HepG2 (cell line): ENCODE measurements around the gene AFAP1L2. TPM values are rescaled to one million over a fixed set of nuclear protein-coding genes. Genes with fewer than 3 reads are reported as not detected.

ENCODE experiments used
- ATAC-seq: fragments of 200-7000 bp; cut with Tn5 transposase; 3 replicates; pipeline ENCODE4 v1.9.1; 2020; ENCODE audit warnings: mild to moderate bottlenecking, moderate library complexity
- BruUV-seq: library from RNA; stranded (reverse); fragments of 400-500 nt; replicated peaks from 2 replicates; lab custom pipeline; 2021; lab: Mats Ljungman, UMichigan
- CTCF ChIA-PET: fragments of 300-600 bp; formaldehyde crosslinking; extraction: SDS; loops from one replicate; lab custom pipeline; 2021; ENCODE audit warnings: low total read pairs, inconsistent platforms, low intra/inter-chr PET ratio; lab: Yijun Ruan, JAX
- POLR2A ChIA-PET: fragments of 350-600 bp; sonication (Branson Sonifier 250); formaldehyde crosslinking; loops from one replicate; lab custom pipeline; 2020; ENCODE audit warnings: antibody characterized with exemption, inconsistent platforms; lab: Yijun Ruan, JAX
- DNase-seq: peaks from one replicate; pipeline ENCODE4 v3.0.0-alpha.2; 2015; ENCODE audit warnings: low spot score
- FAIRE-seq: peaks from 3 replicates; lab custom pipeline; 2011; peaks lifted over from hg19 to GRCh38; lab: Jason Lieb, UNC
- H2AFZ ChIP-seq: one replicate; pipeline ENCODE4 v1.6.1; 2011; ENCODE audit warnings: low read length, inconsistent platforms
- H3K27ac ChIP-seq: fragments of 300-600 bp; 3 replicates; pipeline ENCODE4 v1.8.0; 2011; ENCODE audit warnings: mixed run types, mild to moderate bottlenecking, mixed read lengths, low read length, inconsistent platforms; ENCODE audit not compliant: insufficient read depth; ENCODE audit errors: extremely low read length
- H3K27me3 ChIP-seq, 2 experiments: fragments of 200-600 bp in 1 of 2; 2 replicates in 1 of 2; 3 replicates in 1 of 2; pipeline versions ENCODE4 v1.6.0 to v1.8.0; 2011; ENCODE audit warnings: low read length in 2 of 2, mild to moderate bottlenecking in 2 of 2, moderate library complexity in 2 of 2, inconsistent platforms in 1 of 2; ENCODE audit not compliant: insufficient read depth in 2 of 2, control insufficient read depth in 1 of 2
- H3K36me3 ChIP-seq, 2 experiments: fragments of 200-600 bp in 1 of 2; replicated peaks in 1 of 2; 2 replicates in 1 of 2; 3 replicates in 1 of 2; pipeline versions ENCODE4 v1.5.1 to v1.8.0; 2011; ENCODE audit warnings: low read length in 2 of 2, inconsistent platforms in 1 of 2; ENCODE audit not compliant: insufficient read depth in 2 of 2, control insufficient read depth in 1 of 2
- H3K4me1 ChIP-seq: 2 replicates; pipeline ENCODE4 v1.5.1; 2012; ENCODE audit warnings: low read length, inconsistent platforms; ENCODE audit not compliant: insufficient read depth
- H3K4me2 ChIP-seq: 2 replicates; pipeline ENCODE4 v1.6.0; 2011; ENCODE audit warnings: low read depth, low read length, inconsistent platforms
- H3K4me3 ChIP-seq, 3 experiments: fragments of 200-600 bp in 1 of 3; sonication (generic), shearing (Covaris generic) in 1 of 3; replicated peaks in 1 of 3; 2 replicates each; pipeline ENCODE4 v1.5.1; 2011 to 2016; ENCODE audit warnings: low read length in 3 of 3, inconsistent platforms in 2 of 3, low read depth in 2 of 3, mild to moderate bottlenecking in 2 of 3, control low read depth in 1 of 3, mixed read lengths in 1 of 3; ENCODE audit not compliant: insufficient read depth in 1 of 3
- H3K79me2 ChIP-seq: one replicate; pipeline ENCODE4 v1.6.1; 2011; ENCODE audit warnings: low read length, inconsistent platforms; ENCODE audit not compliant: insufficient read depth
- H3K9ac ChIP-seq: 2 replicates; pipeline ENCODE4 v1.6.0; 2011; ENCODE audit warnings: mild to moderate bottlenecking, low read depth, low read length, inconsistent platforms; ENCODE audit not compliant: insufficient read depth
- H3K9me3 ChIP-seq: 2 replicates; pipeline ENCODE4 v1.5.1; 2012; ENCODE audit warnings: mild to moderate bottlenecking, low read length
- H4K20me1 ChIP-seq: 2 replicates; pipeline ENCODE4 v1.6.0; 2011; ENCODE audit warnings: inconsistent platforms, mild to moderate bottlenecking, low read length, moderate library complexity; ENCODE audit not compliant: insufficient read depth
- ATF7-NPFF ChIP-seq: sonication (generic); formaldehyde crosslinking; IDR thresholded peaks from 2 replicates; pipeline ENCODE4 v1.8.1; 2023; ENCODE audit warnings: mild to moderate bottlenecking, low read depth, missing genetic modification reagents, moderate library complexity
- HCFC1 ChIP-seq: fragments of 150-350 bp; IDR thresholded peaks from 2 replicates; pipeline ENCODE4 v1.6.1; 2014; ENCODE audit warnings: low read depth, low read length
- MAFF ChIP-seq: IDR thresholded peaks from 2 replicates; pipeline ENCODE4 v1.6.1; 2011; ENCODE audit warnings: low read depth, low read length, improper control_type of control experiment
- PRDM10 ChIP-seq: sonication (generic); formaldehyde crosslinking; IDR thresholded peaks from 2 replicates; pipeline ENCODE4 v1.4.0; 2020; ENCODE audit warnings: low read depth, missing genetic modification reagents
- RBM39 ChIP-seq: fragments of 200-400 bp; formaldehyde crosslinking; IDR thresholded peaks from one replicate; pipeline ENCODE4 v1.6.1; 2018; ENCODE audit warnings: antibody characterized with exemption, mild to moderate bottlenecking, low read depth, low read length; ENCODE audit not compliant: poor library complexity, severe bottlenecking
- TIGD3 ChIP-seq: sonication (generic); formaldehyde crosslinking; IDR thresholded peaks from 2 replicates; pipeline ENCODE4 v1.5.1; 2020; ENCODE audit warnings: mild to moderate bottlenecking, missing genetic modification reagents, borderline replicate concordance
- ZBTB33 ChIP-seq: sonication (generic); formaldehyde crosslinking; IDR thresholded peaks from 2 replicates; pipeline ENCODE4 v1.4.0; 2020; ENCODE audit warnings: missing genetic modification reagents
- ZNF362 ChIP-seq: sonication (generic); formaldehyde crosslinking; IDR thresholded peaks from 2 replicates; pipeline ENCODE4 v1.4.0; 2020; ENCODE audit warnings: missing genetic modification reagents, mild to moderate bottlenecking, borderline replicate concordance
- ZNF44 ChIP-seq: sonication (generic); formaldehyde crosslinking; IDR thresholded peaks from 2 replicates; pipeline ENCODE4 v1.5.1; 2020; ENCODE audit warnings: mild to moderate bottlenecking, missing genetic modification reagents
- ZNF512B ChIP-seq: sonication (generic); formaldehyde crosslinking; IDR thresholded peaks from 2 replicates; pipeline ENCODE4 v1.5.1; 2020; ENCODE audit warnings: missing genetic modification reagents, mild to moderate bottlenecking, borderline replicate concordance
- ZNF546 ChIP-seq: sonication (generic); formaldehyde crosslinking; conservative IDR thresholded peaks from 2 replicates; pipeline ENCODE4 v1.8.1; 2023; ENCODE audit warnings: mild to moderate bottlenecking, missing genetic modification reagents
- ZNF749 ChIP-seq: sonication (generic); formaldehyde crosslinking; IDR thresholded peaks from 2 replicates; pipeline ENCODE4 v1.8.0; 2022; ENCODE audit warnings: mild to moderate bottlenecking, missing genetic modification reagents, moderate library complexity, borderline replicate concordance
- ZNF83 ChIP-seq: sonication (generic); formaldehyde crosslinking; IDR thresholded peaks from 2 replicates; pipeline ENCODE4 v1.4.0; 2020; ENCODE audit warnings: missing genetic modification reagents, mild to moderate bottlenecking, borderline replicate concordance
- WGBS: methylation state at CpG from one replicate; pipeline ENCODE4 v1.1.6; 2017; ENCODE audit warnings: low lambda C conversion rate; 5-methylcytosine and 5-hydroxymethylcytosine counted together
- in situ Hi-C: cut with HindIII; loops from 2 replicates; pipeline ENCODE4 v1.10.0; 2017; ENCODE audit warnings: low pct_unique_long_range_greater_than_20kb; ENCODE audit not compliant: extremely low pct_ligation_motif_present
- intact Hi-C: fragments of 100-400 bp; cut with micrococcal nuclease; formaldehyde crosslinking; loops from one replicate; pipeline ENCODE4 v1.10.0; 2022; ENCODE audit not compliant: unreplicated experiment
- polyA plus RNA-seq, 8 experiments: library from polyadenylated mRNA; depleted of rRNA in 3 of 8; stranded (reverse) in 7 of 8; unstranded in 1 of 8; fragments of >200 nt; fragmentation: Illumina TruSeq in 4 of 8; extraction: Trizol in 4 of 8; gene quantifications; 2 replicates each; pipeline versions ENCODE4 v1.2.1 to v1.2.3, GENCODE V29; 2011 to 2016; ENCODE audit warnings: low read depth in 4 of 8, missing spikeins in 1 of 8, mixed read lengths in 1 of 8; ENCODE audit not compliant: insufficient read depth in 1 of 8
- total RNA-seq, 5 experiments: library from RNA; depleted of rRNA; stranded (reverse); fragments of >200 nt; fragmentation: Illumina TruSeq; extraction: Trizol; gene quantifications; 2 replicates each; pipeline ENCODE4 v1.2.3, GENCODE V29; 2016; ENCODE audit warnings: low read depth in 1 of 5

AFAP1L2 gene
- total and polyA plus RNA-seq, 2 of the 13 experiments (the other 11 are each of a cell fraction or from before 2014, with no cell fraction given), result not detected

- intact Hi-C loops, result no loop called here
- Histone ChIP-seq H3K27me3 (peaks cover 1 to 39% of the 10 kb centered on the region in 2 experiments; a peak in 4 of 5 replicates), H3K79me2 (no peaks in the 10 kb centered on the region), H3K4me1 (no peaks in the 10 kb centered on the region), H4K20me1 (no peaks in the 10 kb centered on the region), H3K9me3 (no peaks in the 10 kb centered on the region), H3K4me2 (no peak overlapping the region), H2AFZ (no peak overlapping the region), H3K36me3 (no peaks in the 10 kb centered on the region), H3K9ac (no peak overlapping the region), H3K4me3 (no peak overlapping the region), H3K27ac (no peak overlapping the region)
- BruUV-seq, result no TSS peak
- no peak for DNase-seq
- ChIA-PET POLR2A (no interaction called here), CTCF (no interaction called here)
- FAIRE-seq, result no peak
- no peak for ATAC-seq
- in situ Hi-C loops, result no loop called here
- WGBS, result 45% methylated on average over 6 of the region's 8 CpGs
- no peak for TF ChIP-seq RBM39
- no peak for TF ChIP-seq HCFC1
- TF ChIP-seq MAFF, result no peak
- TF ChIP-seq ZNF512B (CRISPR knock-in tag), result no peak
- TF ChIP-seq ZNF44 (CRISPR knock-in tag), result no peak
- no peak for TF ChIP-seq ZNF362 (CRISPR knock-in tag)
- TF ChIP-seq TIGD3 (CRISPR knock-in tag), result no peak
- no peak for TF ChIP-seq ATF7-NPFF (CRISPR knock-in tag)
- TF ChIP-seq ZNF546, result no peak
- no peak for TF ChIP-seq ZBTB33
- no peak for TF ChIP-seq ZNF83 (CRISPR knock-in tag)
- no peak for TF ChIP-seq PRDM10 (CRISPR knock-in tag)
- no peak for TF ChIP-seq ZNF749 (CRISPR knock-in tag)
Observed at GRCh38 chr10:114340816-114341215, 63.5 kb downstream of the AFAP1L2 start.
